CD14-positive monocyte (primary cell): Measurements from ENCODE around the gene GHSR. TPM values are rescaled to one million over a fixed set of nuclear protein-coding genes. Genes with fewer than 3 reads are reported as not detected.
A peak's percentile ranks its signal among the peaks of the same experiment; 100 is the strongest.

Experiments
- DNase-seq, 3 donors: peaks; one replicate each; pipeline ENCODE4 v3.0.0-alpha.2; 2011 to 2022
- H2AFZ ChIP-seq: 2 replicates; pipeline ENCODE4 v1.6.0; 2012; ENCODE audit warnings: mild to moderate bottlenecking, low read depth, low read length, inconsistent platforms; ENCODE audit not compliant: insufficient read depth, poor library complexity, severe bottlenecking
- H3K27ac ChIP-seq, 2 donors: 1 replicate in 1 of 2; 2 replicates in 1 of 2; pipeline ENCODE4 v1.5.1; 2012 to 2013; ENCODE audit warnings: low read length in 2 of 2, control low read depth in 1 of 2, inconsistent platforms in 1 of 2, low read depth in 1 of 2, mild to moderate bottlenecking in 1 of 2
- H3K27me3 ChIP-seq, 2 donors: one replicate each; pipeline versions ENCODE4 v1.6.0 to v1.6.1; 2011 to 2013; ENCODE audit warnings: low read length in 2 of 2; ENCODE audit not compliant: control insufficient read depth in 2 of 2, insufficient read depth in 2 of 2
- H3K36me3 ChIP-seq, 2 donors: replicated peaks in 1 of 2; 1 replicate in 1 of 2; 2 replicates in 1 of 2; pipeline versions ENCODE4 v1.5.1 to v1.6.1; 2012 to 2013; ENCODE audit warnings: low read length in 2 of 2, control low read depth in 1 of 2, inconsistent platforms in 1 of 2, mild to moderate bottlenecking in 1 of 2; ENCODE audit not compliant: insufficient read depth in 2 of 2, control insufficient read depth in 1 of 2
- H3K4me1 ChIP-seq, 2 donors: 1 replicate in 1 of 2; 2 replicates in 1 of 2; pipeline versions ENCODE4 v1.5.1 to v1.6.1; 2012 to 2013; ENCODE audit warnings: low read length in 2 of 2, control low read depth in 1 of 2, inconsistent platforms in 1 of 2, mild to moderate bottlenecking in 1 of 2, moderate library complexity in 1 of 2; ENCODE audit not compliant: insufficient read depth in 2 of 2, control insufficient read depth in 1 of 2
- H3K4me2 ChIP-seq: replicated peaks from 2 replicates; pipeline ENCODE3; 2012; ENCODE audit warnings: low read length, moderate library complexity, mild to moderate bottlenecking; ENCODE audit not compliant: poor library complexity, severe bottlenecking; ENCODE audit errors: extremely low read depth
- H3K4me3 ChIP-seq, 3 experiments: fragments of 200-600 bp in 1 of 3; sonication (generic) in 1 of 3; replicated peaks in 1 of 3; 1 replicate in 2 of 3; 2 replicates in 1 of 3; pipeline ENCODE4 v1.5.1; 2011 to 2013; ENCODE audit warnings: low read length in 3 of 3, mild to moderate bottlenecking in 3 of 3, control low read depth in 2 of 3, low read depth in 2 of 3, inconsistent platforms in 1 of 3, moderate library complexity in 1 of 3
- H3K79me2 ChIP-seq: 2 replicates; pipeline ENCODE4 v1.6.0; 2012; ENCODE audit warnings: mild to moderate bottlenecking, control low read depth, inconsistent platforms, low read length, moderate library complexity; ENCODE audit not compliant: insufficient read depth
- H3K9ac ChIP-seq: 2 replicates; pipeline ENCODE4 v1.6.0; 2017; ENCODE audit warnings: low read length, mild to moderate bottlenecking; ENCODE audit not compliant: insufficient read depth, poor library complexity, severe bottlenecking
- H3K9me3 ChIP-seq, 2 donors: replicated peaks in 1 of 2; 1 replicate in 1 of 2; 2 replicates in 1 of 2; pipeline versions ENCODE4 v1.5.1 to v1.6.1; 2012 to 2013; ENCODE audit warnings: low read length in 2 of 2, control low read depth in 1 of 2; ENCODE audit not compliant: control insufficient read depth in 1 of 2, insufficient read depth in 1 of 2
- H4K20me1 ChIP-seq: 2 replicates; pipeline ENCODE4 v1.6.0; 2012; ENCODE audit warnings: mild to moderate bottlenecking, low read length, control low read depth, moderate library complexity; ENCODE audit not compliant: insufficient read depth
- H3K27ac Mint-ChIP-seq, 7 donors: one replicate each; pipeline ENCODE4 v1.8.0; 2020; ENCODE audit warnings: mild to moderate bottlenecking in 7 of 7, mixed read lengths in 7 of 7, moderate library complexity in 6 of 7, inconsistent platforms in 2 of 7
- H3K27me3 Mint-ChIP-seq, 3 donors: one replicate each; pipeline ENCODE4 v1.8.0; 2021 to 2022; ENCODE audit warnings: low read depth in 3 of 3, mild to moderate bottlenecking in 3 of 3, mixed read lengths in 3 of 3, moderate library complexity in 3 of 3, inconsistent platforms in 1 of 3
- H3K36me3 Mint-ChIP-seq, 2 donors: one replicate each; pipeline ENCODE4 v1.8.0; 2020; ENCODE audit warnings: mixed read lengths in 2 of 2, inconsistent platforms in 1 of 2, mild to moderate bottlenecking in 1 of 2
- H3K4me1 Mint-ChIP-seq: one replicate; pipeline ENCODE4 v1.8.0; 2020; ENCODE audit warnings: mild to moderate bottlenecking, mixed read lengths
- H3K4me3 Mint-ChIP-seq, 2 donors: one replicate each; pipeline ENCODE4 v1.8.0; 2020; ENCODE audit warnings: mild to moderate bottlenecking in 2 of 2, mixed read lengths in 2 of 2, moderate library complexity in 1 of 2
- H3K9me3 Mint-ChIP-seq, 7 donors: one replicate each; pipeline ENCODE4 v1.8.0; 2020 to 2022; ENCODE audit warnings: mixed read lengths in 7 of 7, mild to moderate bottlenecking in 6 of 7, moderate library complexity in 6 of 7, inconsistent platforms in 2 of 7
- CTCF ChIP-seq: fragments of 200-600 bp; IDR thresholded peaks from one replicate; pipeline ENCODE4 v1.8.0; 2022; ENCODE audit warnings: antibody characterized with exemption, mild to moderate bottlenecking
- WGBS: methylation state at CpG from one replicate; pipeline ENCODE4 v1.1.5; 2013; ENCODE audit warnings: missing lambda C conversion rate; ENCODE audit not compliant: insufficient coverage; 5-methylcytosine and 5-hydroxymethylcytosine counted together
- intact Hi-C, 2 donors: fragments of 100-400 bp; cut with micrococcal nuclease; formaldehyde crosslinking; loops; one replicate each; pipeline versions ENCODE4 v1.15.0 to v1.15.1; 2023
- polyA plus RNA-seq, 3 donors: library from polyadenylated mRNA; depleted of rRNA in 1 of 3; unstranded in 2 of 3; stranded (reverse) in 1 of 3; fragments of 300-500 nt in 2 of 3; fragments of >200 nt in 1 of 3; fragmentation: Illumina TruSeq in 2 of 3; gene quantifications; 1 replicate in 2 of 3; 2 replicates in 1 of 3; pipeline ENCODE4 v1.2.3, GENCODE V29; 2012 to 2021

GHSR gene
- polyA plus RNA-seq, 3 donors = not detected

GRCh38 chr3:172464306-172464705, 16.1 kb upstream of the GHSR start:
- H3K27me3 Mint-ChIP-seq = peaks cover 6 to 12% (median 8%) of the 10 kb centered on the region in 3 donors
- H3K36me3 Mint-ChIP-seq = no peaks in the 10 kb centered on the region
- no peaks in the 10 kb centered on the region for H3K4me1 ChIP-seq
- H3K36me3 ChIP-seq = no peaks in the 10 kb centered on the region
- H3K27me3 ChIP-seq = no peaks in the 10 kb centered on the region
- no peak for TF ChIP-seq CTCF
- H3K4me2 ChIP-seq = no peak overlapping the region
- H2AFZ ChIP-seq = no peak overlapping the region
- no peaks in the 10 kb centered on the region for H3K79me2 ChIP-seq
- H3K4me1 Mint-ChIP-seq = peaks cover 3% of the 10 kb centered on the region
- peaks cover 0 to 3% (median 0%) of the 10 kb centered on the region in 7 donors for H3K9me3 Mint-ChIP-seq
- H3K9ac ChIP-seq = no peak overlapping the region
- no peak overlapping the region for H3K27ac Mint-ChIP-seq
- intact Hi-C loops = no loop called here
- no peak overlapping the region for H3K4me3 ChIP-seq
- no peak for DNase-seq
- H3K9me3 ChIP-seq = no peaks in the 10 kb centered on the region
- no peak overlapping the region for H3K4me3 Mint-ChIP-seq
- no peaks in the 10 kb centered on the region for H4K20me1 ChIP-seq
- no CpG with 5 or more reads among the region's 6 CpGs for WGBS
- H3K27ac ChIP-seq = no peak overlapping the region

GRCh38 chr3:172461530-172462138, 13.4 kb upstream of the GHSR start:
- Histone ChIP-seq H3K36me3 (no peaks in the 10 kb centered on the region), H3K4me2 (no peak overlapping the region), H3K27ac (no peak overlapping the region), H3K9me3 (no peaks in the 10 kb centered on the region), H3K4me1 (no peaks in the 10 kb centered on the region), H4K20me1 (no peaks in the 10 kb centered on the region), H2AFZ (no peak overlapping the region), H3K4me3 (no peak overlapping the region), H3K27me3 (peaks cover 6 to 8% of the 10 kb centered on the region in 2 donors), H3K9ac (no peak overlapping the region), H3K79me2 (no peaks in the 10 kb centered on the region)
- no peaks in the 10 kb centered on the region for H3K36me3 Mint-ChIP-seq
- H3K4me1 Mint-ChIP-seq = peaks cover 3% of the 10 kb centered on the region
- WGBS = 50% methylated on average over 5 of the region's 5 CpGs
- H3K4me3 Mint-ChIP-seq = no peak overlapping the region
- H3K27ac Mint-ChIP-seq = no peak overlapping the region
- H3K9me3 Mint-ChIP-seq = no peaks in the 10 kb centered on the region
- peak in 2 of 3 donors; percentile 25 to 49 for DNase-seq
- intact Hi-C loops = no loop called here
- peak; percentile 99 for TF ChIP-seq CTCF
- peaks cover 0 to 2% (median 2%) of the 10 kb centered on the region in 3 donors for H3K27me3 Mint-ChIP-seq
